Pancreas (tissue), 10 donors: Measurements from ENCODE around the gene MAGI1. TPM values are rescaled to one million over a fixed set of nuclear protein-coding genes. Genes with fewer than 3 reads are reported as not detected.
"Not testable (repeated sequence)": the region's sequence is repeated elsewhere in the genome, so short reads cannot be mapped to it uniquely, and the experiment has no call there.

ENCODE experiments used
- ATAC-seq, 4 donors: fragments of 200-7000 bp; cut with Tn5 transposase; one replicate each; pipeline versions ENCODE4 v1.8.0 to v1.9.1; 2020; ENCODE audit warnings: mild to moderate bottlenecking in 4 of 4, moderate library complexity in 4 of 4
- DNase-seq, 6 donors: peaks; one replicate each; pipeline ENCODE4 v3.0.0-alpha.2; 2020
- FAIRE-seq: peaks from 2 replicates; lab custom pipeline; 2012; peaks lifted over from hg19 to GRCh38; lab: Jason Lieb, UNC
- H3K27ac ChIP-seq, 4 donors: fragments of 200-600 bp; sonication (generic); 1 replicate in 3 of 4; 2 replicates in 1 of 4; pipeline versions ENCODE4 v1.5.0 to v1.8.0; 2020
- H3K27me3 ChIP-seq, 4 donors: fragments of 200-600 bp; one replicate each; pipeline ENCODE4 v1.8.0; 2021
- H3K36me3 ChIP-seq, 3 donors: fragments of 200-600 bp; sonication (generic) in 1 of 3; one replicate each; pipeline versions ENCODE4 v1.5.0 to v1.8.0; 2020 to 2021
- H3K4me1 ChIP-seq, 3 donors: fragments of 200-600 bp; one replicate each; pipeline ENCODE4 v1.8.0; 2021
- H3K4me3 ChIP-seq, 4 donors: fragments of 200-600 bp; sonication (generic) in 2 of 4; one replicate each; pipeline versions ENCODE4 v1.5.0 to v1.8.0; 2020 to 2021
- H3K9me3 ChIP-seq, 4 donors: fragments of 200-600 bp; one replicate each; pipeline ENCODE4 v1.8.0; 2021
- CTCF ChIP-seq, 4 donors: fragments of 200-600 bp; sonication (generic) in 3 of 4; IDR thresholded peaks; one replicate each; pipeline versions ENCODE4 v1.5.0 to v1.8.0; 2021; ENCODE audit warnings: antibody characterized with exemption in 4 of 4
- WGBS, 2 donors: extraction: QIAGEN DNeasy Blood & Tissue Kit; methylation state at CpG; one replicate each; pipeline ENCODE4 v1.1.7; 2013; 5-methylcytosine and 5-hydroxymethylcytosine counted together
- intact Hi-C, 3 donors: fragments of 100-400 bp; cut with DNase I; formaldehyde crosslinking; loops; one replicate each; pipeline versions ENCODE4 v1.11.1 to v1.14.2; 2022
- polyA plus RNA-seq, 2 donors: library from polyadenylated mRNA; stranded (reverse); fragments of 200-250 nt; gene quantifications; one replicate each; pipeline ENCODE4 v1.2.3, GENCODE V29; 2013
- total RNA-seq, 6 donors: library from RNA; stranded (reverse); fragmentation: NEBNext Ultra II Directional in 4 of 6; extraction: Animal tissue kit (Norgen Biotek cat#: 25700) in 4 of 6; gene quantifications; one replicate each; pipeline versions ENCODE4 v1.2.1 to v1.2.4, GENCODE V29; 2021 to 2023
- donor health status: healthy with polysubstance abuse.
- donor health status: DM: no; HTN: no; CAD: no; lungs with moderate emphysema.
- donor health status: DM: no; HTN: no; CAD: no.
- donor health status: control.
- donor health status: control.
- donor health status: Bipolar disorder and iron deficiency.
- donor health status: DM: yes; HTN: yes; CAD: no.
- donor health status: DM: no; HTN: no; CAD: no.
- donor health status: DM: no; HTN: no; CAD: no.
- donor health status: DM: yes; HTN: yes; CAD: no.

Gene MAGI1
- total and polyA plus RNA-seq, 8 donors: 19.7 to 45.1 (median 28.0) TPM

- FAIRE-seq (no peak), ATAC-seq (no peak), DNase-seq (no peak)
- Histone ChIP-seq H3K27ac (no peak overlapping the region), H3K4me1 (no peaks in the 10 kb centered on the region), H3K4me3 (no peak overlapping the region), H3K27me3 (no peaks in the 10 kb centered on the region), H3K9me3 (no peaks in the 10 kb centered on the region), H3K36me3 (no peaks in the 10 kb centered on the region)
- intact Hi-C loops: no loop called here
- TF ChIP-seq CTCF (IDR thresholded peaks at IDR 0.05): no peak
- 92 to 97% methylated on average over 1 of the region's 1 CpG for WGBS, 2 donors
These were observed 469.6 kb downstream of the MAGI1 start for GRCh38 chr3:65569129-65569528.

GRCh38 chr3:65568497-65568896 is 470.2 kb downstream of the MAGI1 start:
- TF ChIP-seq CTCF (IDR thresholded peaks at IDR 0.05): no peak
- Histone ChIP-seq H3K27ac (no peak overlapping the region), H3K36me3 (no peaks in the 10 kb centered on the region), H3K9me3 (no peaks in the 10 kb centered on the region), H3K4me1 (no peaks in the 10 kb centered on the region), H3K27me3 (no peaks in the 10 kb centered on the region), H3K4me3 (no peak overlapping the region)
- FAIRE-seq (no peak), ATAC-seq (no peak), DNase-seq (no peak)
- 74 to 92% methylated on average over 3 of the region's 3 CpGs for WGBS, 2 donors
- intact Hi-C loops: no loop called here

- intact Hi-C loops: not testable (repeated sequence)
These were observed 473.0 kb downstream of the MAGI1 start for GRCh38 chr3:65565744-65566143.

GRCh38 chr3:65564483-65564882 is 474.2 kb downstream of the MAGI1 start:
- 83 to 90% methylated on average over 3 of the region's 3 CpGs for WGBS, 2 donors
- Histone ChIP-seq H3K4me1 (no peaks in the 10 kb centered on the region), H3K27ac (no peak overlapping the region), H3K27me3 (no peaks in the 10 kb centered on the region), H3K9me3 (no peaks in the 10 kb centered on the region), H3K4me3 (no peak overlapping the region), H3K36me3 (no peaks in the 10 kb centered on the region)
- DNase-seq (no peak), ATAC-seq (no peak), FAIRE-seq (no peak)
- no peak for TF ChIP-seq CTCF (IDR thresholded peaks at IDR 0.05)
- intact Hi-C loops: no loop called here

More at GRCh38 chr3:65565744-65566143, 473.0 kb downstream of the MAGI1 start:
- ATAC-seq, DNase-seq, H3K27me3 ChIP-seq, H3K27ac ChIP-seq, H3K9me3 ChIP-seq, H3K4me1 ChIP-seq, H3K4me3 ChIP-seq, FAIRE-seq, H3K36me3 ChIP-seq: not testable (repeated sequence)
- 92% methylated on average over 11 of the region's 11 CpGs for WGBS, 2 donors

GRCh38 chr3:65563861-65564260 is 474.9 kb downstream of the MAGI1 start:
- TF ChIP-seq CTCF (IDR thresholded peaks at IDR 0.05): no peak
- no peak for DNase-seq
- FAIRE-seq: no peak
- ATAC-seq: no peak
- Histone ChIP-seq H3K9me3 (no peaks in the 10 kb centered on the region), H3K27me3 (no peaks in the 10 kb centered on the region), H3K27ac (no peak overlapping the region), H3K36me3 (no peaks in the 10 kb centered on the region), H3K4me3 (no peak overlapping the region), H3K4me1 (no peaks in the 10 kb centered on the region)
- 90 to 91% methylated on average over 5 of the region's 5 CpGs for WGBS, 2 donors
- intact Hi-C loops: no loop called here
